Tibial nerve (tissue), 4 donors: Measurements from ENCODE around the gene RGS6. TPM values are rescaled to one million over a fixed set of nuclear protein-coding genes. Genes with fewer than 3 reads are reported as not detected.

Experiments
- DNase-seq, 2 donors: peaks; one replicate each; pipeline ENCODE4 v3.0.0-alpha.2; 2019; ENCODE audit warnings: low spot score in 2 of 2
- H3K27ac ChIP-seq, 4 donors: fragments of 200-600 bp; sonication (generic) in 3 of 4; one replicate each; pipeline ENCODE4 v1.5.1; 2017 to 2019; ENCODE audit warnings: mild to moderate bottlenecking in 1 of 4
- H3K27me3 ChIP-seq, 2 donors: fragments of 200-600 bp; sonication (generic) in 1 of 2; one replicate each; pipeline versions ENCODE4 v1.5.1 to v1.6.0; 2017 to 2019
- H3K36me3 ChIP-seq, 3 donors: fragments of 200-600 bp; sonication (generic); one replicate each; pipeline ENCODE4 v1.5.1; 2018 to 2019
- H3K4me1 ChIP-seq, 4 donors: fragments of 200-600 bp; sonication (generic) in 3 of 4; one replicate each; pipeline ENCODE4 v1.5.1; 2017 to 2019
- H3K4me3 ChIP-seq, 4 donors: fragments of 200-600 bp; sonication (generic) in 3 of 4; one replicate each; pipeline ENCODE4 v1.5.1; 2017 to 2019; ENCODE audit warnings: mild to moderate bottlenecking in 1 of 4, moderate library complexity in 1 of 4
- H3K9me3 ChIP-seq, 4 donors: fragments of 200-600 bp; sonication (generic) in 3 of 4; one replicate each; pipeline ENCODE4 v1.5.1; 2017 to 2019
- CTCF ChIP-seq, 5 experiments: fragments of 200-600 bp in 3 of 5; fragments of 450-650 bp in 2 of 5; sonication (generic) in 3 of 5; IDR thresholded peaks; one replicate each; pipeline ENCODE4 v1.5.1; 2016 to 2019; ENCODE audit warnings: antibody characterized with exemption in 5 of 5, mild to moderate bottlenecking in 3 of 5, moderate library complexity in 2 of 5
- EP300 ChIP-seq, 2 donors: sonication (generic); formaldehyde crosslinking; IDR thresholded peaks; one replicate each; pipeline ENCODE4 v1.6.1; 2017; ENCODE audit warnings: antibody characterized with exemption in 2 of 2, mild to moderate bottlenecking in 1 of 2
- POLR2A ChIP-seq, 2 donors: fragments of 450-650 bp; IDR thresholded peaks; one replicate each; pipeline ENCODE4 v1.6.1; 2017; ENCODE audit warnings: antibody characterized with exemption in 2 of 2, mild to moderate bottlenecking in 2 of 2, moderate library complexity in 2 of 2
- WGBS, 2 donors: methylation state at CpG; one replicate each; pipeline ENCODE4 v1.1.5; 2018; 5-methylcytosine and 5-hydroxymethylcytosine counted together
- total RNA-seq, 4 donors: library from RNA; depleted of rRNA; stranded (reverse); fragments of >200 nt; gene quantifications; one replicate each; pipeline ENCODE4 v1.1.0, GENCODE V29; 2016

RGS6 gene
- total RNA-seq, 4 donors from 2014 or later = 43.5 to 67.2 (median 54.7) TPM

- TF ChIP-seq EP300 (IDR thresholded peaks at IDR 0.05) (peak in 1 of 2 donors; percentile 10), POLR2A (IDR thresholded peaks at IDR 0.05) (no peak)
- Histone ChIP-seq H3K9me3 (no peaks in the 10 kb centered on the region), H3K27me3 (no peaks in the 10 kb centered on the region), H3K36me3 (no peaks in the 10 kb centered on the region), H3K4me1 (peaks cover 0 to 10% (median 0%) of the 10 kb centered on the region in 4 donors), H3K27ac (no peak overlapping the region), H3K4me3 (no peak overlapping the region)
- DNase-seq = no peak
- 47 to 49% methylated on average over 5 of the region's 5 CpGs for WGBS, 2 donors
Observed at GRCh38 chr14:72565149-72565559, 632.9 kb downstream of the RGS6 start.

- Histone ChIP-seq H3K9me3 (peaks cover 0 to under 1% (median 0%) of the 10 kb centered on the region in 4 donors), H3K27ac (no peak overlapping the region), H3K27me3 (no peaks in the 10 kb centered on the region), H3K4me1 (peaks cover 0 to 10% (median 0%) of the 10 kb centered on the region in 4 donors), H3K4me3 (no peak overlapping the region), H3K36me3 (no peaks in the 10 kb centered on the region)
- no peak for DNase-seq
- WGBS, 2 donors = 44 to 55% methylated on average over 6 of the region's 6 CpGs
- no peak for TF ChIP-seq POLR2A (IDR thresholded peaks at IDR 0.05)
Observed at GRCh38 chr14:72565917-72566316, 633.7 kb downstream of the RGS6 start.

- Histone ChIP-seq H3K4me3 (no peak overlapping the region), H3K9me3 (peaks cover 0 to 6% (median 1%) of the 10 kb centered on the region in 4 donors), H3K4me1 (peaks cover 0 to 10% (median 0%) of the 10 kb centered on the region in 4 donors), H3K27ac (no peak overlapping the region), H3K27me3 (no peaks in the 10 kb centered on the region), H3K36me3 (no peaks in the 10 kb centered on the region)
- 75 to 76% methylated on average over 6 of the region's 6 CpGs for WGBS, 2 donors
- TF ChIP-seq POLR2A (IDR thresholded peaks at IDR 0.05) (no peak), CTCF (IDR thresholded peaks at IDR 0.05) (no peak), EP300 (IDR thresholded peaks at IDR 0.05) (no peak)
- no peak for DNase-seq
Observed at GRCh38 chr14:72567226-72567625, 635.0 kb downstream of the RGS6 start.

- no peaks in the 10 kb centered on the region for H3K27me3 ChIP-seq
- no peak overlapping the region for H3K27ac ChIP-seq
- H3K4me1 ChIP-seq = peaks cover 0 to 10% (median 0%) of the 10 kb centered on the region in 4 donors
- no peak overlapping the region for H3K4me3 ChIP-seq
- H3K9me3 ChIP-seq = peaks cover 0 to 6% (median 1%) of the 10 kb centered on the region in 4 donors
- no peak for TF ChIP-seq POLR2A (IDR thresholded peaks at IDR 0.05)
- TF ChIP-seq CTCF (IDR thresholded peaks at IDR 0.05) = no peak
- TF ChIP-seq EP300 (IDR thresholded peaks at IDR 0.05) = no peak
- no peaks in the 10 kb centered on the region for H3K36me3 ChIP-seq
- WGBS, 2 donors = 72 to 81% methylated on average over 15 to 19 of the region's 19 CpGs
- DNase-seq = no peak
Observed at GRCh38 chr14:72568296-72568992, 636.2 kb downstream of the RGS6 start.

GRCh38 chr14:72573725-72574417, 641.6 kb downstream of the RGS6 start:
- no peaks in the 10 kb centered on the region for H3K27me3 ChIP-seq
- TF ChIP-seq POLR2A (IDR thresholded peaks at IDR 0.05) = no peak
- TF ChIP-seq CTCF (IDR thresholded peaks at IDR 0.05) = no peak
- no peak for TF ChIP-seq EP300 (IDR thresholded peaks at IDR 0.05)
- H3K4me1 ChIP-seq = no peaks in the 10 kb centered on the region
- H3K9me3 ChIP-seq = peaks cover 0 to 6% (median 1%) of the 10 kb centered on the region in 4 donors
- no peak overlapping the region for H3K4me3 ChIP-seq
- 66 to 74% methylated on average over 9 of the region's 9 CpGs for WGBS, 2 donors
- DNase-seq = no peak
- no peaks in the 10 kb centered on the region for H3K36me3 ChIP-seq
- no peak overlapping the region for H3K27ac ChIP-seq

GRCh38 chr14:72574715-72575114, 642.5 kb downstream of the RGS6 start:
- no peak overlapping the region for H3K27ac ChIP-seq
- no peak overlapping the region for H3K4me3 ChIP-seq
- TF ChIP-seq CTCF (IDR thresholded peaks at IDR 0.05) (no peak), EP300 (IDR thresholded peaks at IDR 0.05) (no peak), POLR2A (IDR thresholded peaks at IDR 0.05) (no peak)
- H3K4me1 ChIP-seq = no peaks in the 10 kb centered on the region
- WGBS, 2 donors = 95% methylated on average over 1 of the region's 1 CpG
- no peak for DNase-seq
- H3K36me3 ChIP-seq = no peaks in the 10 kb centered on the region
- no peaks in the 10 kb centered on the region for H3K27me3 ChIP-seq
- peaks cover 0 to 6% (median 1%) of the 10 kb centered on the region in 4 donors for H3K9me3 ChIP-seq
